Muscle layer of colon (tissue), 2 donors: Measurements from ENCODE around the gene TYW1B.
"Not testable (repeated sequence)": the region's sequence is repeated elsewhere in the genome, so short reads cannot be mapped to it uniquely, and the experiment has no call there.

Experiments used
- H3K27ac ChIP-seq: one replicate; pipeline ENCODE4 v1.7.0; 2013; ENCODE audit warnings: low read depth, mild to moderate bottlenecking, low read length, moderate library complexity
- H3K27me3 ChIP-seq, 2 donors: one replicate each; pipeline ENCODE4 v1.7.0; 2013; ENCODE audit warnings: low read length in 2 of 2, mild to moderate bottlenecking in 2 of 2; ENCODE audit not compliant: insufficient read depth in 2 of 2, control insufficient read depth in 1 of 2
- H3K36me3 ChIP-seq: one replicate; pipeline ENCODE4 v1.7.0; 2013; ENCODE audit warnings: mild to moderate bottlenecking, low read length; ENCODE audit not compliant: insufficient read depth
- H3K4me1 ChIP-seq: one replicate; pipeline ENCODE4 v1.7.0; 2013; ENCODE audit warnings: mild to moderate bottlenecking, low read length; ENCODE audit not compliant: insufficient read depth
- H3K4me3 ChIP-seq, 2 donors: one replicate each; pipeline ENCODE4 v1.7.0; 2013; ENCODE audit warnings: low read length in 2 of 2, low read depth in 1 of 2, mild to moderate bottlenecking in 1 of 2, moderate library complexity in 1 of 2
- H3K9ac ChIP-seq: one replicate; pipeline ENCODE4 v1.7.0; 2013; ENCODE audit warnings: low read length
- H3K9me3 ChIP-seq: one replicate; pipeline ENCODE4 v1.7.0; 2013; ENCODE audit warnings: mild to moderate bottlenecking, low read length
- donor health status: abdominal sarcoma.
- donor health status: Adenocarcinoma of cecum.

The TYW1B gene

GRCh38 chr7:72805526-72806494 is 22.2 kb downstream of the TYW1B start:
- no peaks in the 10 kb centered on the region for H3K9me3 ChIP-seq
- peaks cover 14% of the 10 kb centered on the region for H3K36me3 ChIP-seq
- no peak overlapping the region for H3K27ac ChIP-seq
- no peak overlapping the region for H3K9ac ChIP-seq
- no peaks in the 10 kb centered on the region for H3K27me3 ChIP-seq
- no peaks in the 10 kb centered on the region for H3K4me1 ChIP-seq
- H3K4me3 ChIP-seq: no peak overlapping the region

GRCh38 chr7:72803778-72804177 is 24.2 kb downstream of the TYW1B start:
- H3K36me3 ChIP-seq: peaks cover 14% of the 10 kb centered on the region
- H3K9ac ChIP-seq, H3K4me1 ChIP-seq, H3K9me3 ChIP-seq, H3K4me3 ChIP-seq, H3K27me3 ChIP-seq, H3K27ac ChIP-seq: not testable (repeated sequence)

- not testable (repeated sequence) for H3K27ac ChIP-seq, H3K27me3 ChIP-seq, H3K9me3 ChIP-seq, H3K4me1 ChIP-seq, H3K9ac ChIP-seq, H3K4me3 ChIP-seq
- H3K36me3 ChIP-seq: peaks cover 14% of the 10 kb centered on the region
These were observed 26.4 kb downstream of the TYW1B start for GRCh38 chr7:72801564-72801963.

GRCh38 chr7:72795401-72795800 is 32.6 kb downstream of the TYW1B start:
- H3K36me3 ChIP-seq, H3K4me1 ChIP-seq, H3K27ac ChIP-seq: not testable (repeated sequence)

GRCh38 chr7:72793791-72794190 is 34.2 kb downstream of the TYW1B start:
- Histone ChIP-seq H3K9me3 (no peaks in the 10 kb centered on the region), H3K4me1 (no peaks in the 10 kb centered on the region), H3K27ac (no peak overlapping the region), H3K9ac (no peak overlapping the region), H3K36me3 (no peaks in the 10 kb centered on the region), H3K4me3 (no peak overlapping the region), H3K27me3 (no peaks in the 10 kb centered on the region)

More at GRCh38 chr7:72795401-72795800, 32.6 kb downstream of the TYW1B start:
- H3K4me3 ChIP-seq, H3K9ac ChIP-seq, H3K27me3 ChIP-seq, H3K9me3 ChIP-seq: not testable (repeated sequence)

- H3K36me3 ChIP-seq, H3K4me1 ChIP-seq, H3K27ac ChIP-seq, H3K4me3 ChIP-seq, H3K9me3 ChIP-seq, H3K9ac ChIP-seq, H3K27me3 ChIP-seq: not testable (repeated sequence)
These were observed 37.3 kb downstream of the TYW1B start for GRCh38 chr7:72790698-72791060.

- not testable (repeated sequence) for H3K4me3 ChIP-seq, H3K36me3 ChIP-seq, H3K27ac ChIP-seq, H3K27me3 ChIP-seq, H3K9ac ChIP-seq, H3K4me1 ChIP-seq, H3K9me3 ChIP-seq
These were observed 37.8 kb downstream of the TYW1B start for GRCh38 chr7:72790048-72790697.

GRCh38 chr7:72785166-72785955 is 42.6 kb downstream of the TYW1B start:
- H3K9ac ChIP-seq: no peak overlapping the region
- no peak overlapping the region for H3K27ac ChIP-seq
- H3K36me3 ChIP-seq: no peaks in the 10 kb centered on the region
- H3K4me3 ChIP-seq: no peak overlapping the region
- peaks cover 8% of the 10 kb centered on the region for H3K4me1 ChIP-seq
- H3K9me3 ChIP-seq: no peaks in the 10 kb centered on the region
- no peaks in the 10 kb centered on the region for H3K27me3 ChIP-seq

GRCh38 chr7:72783601-72784370 is 44.2 kb downstream of the TYW1B start:
- H3K9ac ChIP-seq, H3K4me3 ChIP-seq, H3K36me3 ChIP-seq, H3K9me3 ChIP-seq, H3K27me3 ChIP-seq, H3K4me1 ChIP-seq, H3K27ac ChIP-seq: not testable (repeated sequence)

- H3K27me3 ChIP-seq: no peaks in the 10 kb centered on the region
- H3K4me1 ChIP-seq: peaks cover 8% of the 10 kb centered on the region
- no peak overlapping the region for H3K4me3 ChIP-seq
- H3K9me3 ChIP-seq: no peaks in the 10 kb centered on the region
- no peak overlapping the region for H3K9ac ChIP-seq
- no peaks in the 10 kb centered on the region for H3K36me3 ChIP-seq
- H3K27ac ChIP-seq: no peak overlapping the region
These were observed 46.4 kb downstream of the TYW1B start for GRCh38 chr7:72781631-72782030.

GRCh38 chr7:72781161-72781560 is 46.8 kb downstream of the TYW1B start:
- Histone ChIP-seq H3K4me1 (peaks cover 8% of the 10 kb centered on the region), H3K9me3 (no peaks in the 10 kb centered on the region), H3K27me3 (no peaks in the 10 kb centered on the region), H3K27ac (no peak overlapping the region), H3K4me3 (no peak overlapping the region), H3K9ac (no peak overlapping the region), H3K36me3 (no peaks in the 10 kb centered on the region)
